ENCODE results near the gene IL24. TPM values are rescaled to one million over a fixed set of nuclear protein-coding genes. Genes with fewer than 3 reads are reported as not detected.
A peak's percentile ranks its signal among the peaks of the same experiment; 100 is the strongest.

The IL24 gene
- total and polyA plus RNA-seq, 12 donors = not detected

- H3K4me3 ChIP-seq = no peak overlapping the region
- H3K27ac ChIP-seq = no peak overlapping the region
- no peaks in the 10 kb centered on the region for H3K36me3 ChIP-seq (replicated peaks in 1 of 2)
- H3K27me3 ChIP-seq = peaks cover 3% of the 10 kb centered on the region
- no peaks in the 10 kb centered on the region for H3K4me1 ChIP-seq (replicated peaks in 1 of 2)
- WGBS, 4 donors = 75 to 82% (median 76%) methylated on average over 3 of the region's 3 CpGs
- H3K9me3 ChIP-seq (replicated peaks in 1 of 3) = peaks cover 0 to 6% (median 0%) of the 10 kb centered on the region in 3 donors
- TF ChIP-seq POLR2A (IDR thresholded peaks at IDR 0.05) (no peak), CTCF (IDR thresholded peaks at IDR 0.05) (no peak)
- no peak for DNase-seq
- intact Hi-C loops (cut with DNase I) = no loop called here
Observed at GRCh38 chr1:206854401-206855129, 42.7 kb upstream of the IL24 start.

- Histone ChIP-seq H3K4me1 (replicated peaks in 1 of 2) (no peaks in the 10 kb centered on the region), H3K9me3 (replicated peaks in 1 of 3) (peaks cover 0 to 6% (median 0%) of the 10 kb centered on the region in 3 donors), H3K4me3 (no peak overlapping the region), H3K36me3 (replicated peaks in 1 of 2) (no peaks in the 10 kb centered on the region), H3K27me3 (no peaks in the 10 kb centered on the region), H3K27ac (no peak overlapping the region)
- TF ChIP-seq POLR2A (IDR thresholded peaks at IDR 0.05) (no peak), CTCF (IDR thresholded peaks at IDR 0.05) (no peak)
- WGBS, 4 donors = 66 to 83% (median 73%) methylated on average over 2 of the region's 2 CpGs
- intact Hi-C loops (cut with DNase I) = no loop called here
- no peak for DNase-seq
Observed at GRCh38 chr1:206855859-206856258, 41.4 kb upstream of the IL24 start.

- 72 to 85% (median 78%) methylated on average over 5 of the region's 5 CpGs for WGBS, 4 donors
- H3K4me3 ChIP-seq = no peak overlapping the region
- no peak for DNase-seq
- no peaks in the 10 kb centered on the region for H3K27me3 ChIP-seq
- no peak overlapping the region for H3K27ac ChIP-seq
- H3K36me3 ChIP-seq (replicated peaks in 1 of 2) = no peaks in the 10 kb centered on the region
- H3K4me1 ChIP-seq (replicated peaks in 1 of 2) = no peaks in the 10 kb centered on the region
- TF ChIP-seq POLR2A (IDR thresholded peaks at IDR 0.05) (no peak), CTCF (IDR thresholded peaks at IDR 0.05) (no peak)
- intact Hi-C loops (cut with DNase I) = no loop called here
- peaks cover 0 to 6% (median 0%) of the 10 kb centered on the region in 3 donors for H3K9me3 ChIP-seq (replicated peaks in 1 of 3)
Observed at GRCh38 chr1:206856674-206857464, 40.4 kb upstream of the IL24 start.

GRCh38 chr1:206859082-206859521 is 38.1 kb upstream of the IL24 start:
- TF ChIP-seq POLR2A (IDR thresholded peaks at IDR 0.05) (no peak), CTCF (IDR thresholded peaks at IDR 0.05) (no peak)
- Histone ChIP-seq H3K27me3 (no peaks in the 10 kb centered on the region), H3K27ac (no peak overlapping the region), H3K4me1 (replicated peaks in 1 of 2) (no peaks in the 10 kb centered on the region), H3K9me3 (replicated peaks in 1 of 3) (no peaks in the 10 kb centered on the region), H3K4me3 (no peak overlapping the region), H3K36me3 (replicated peaks in 1 of 2) (no peaks in the 10 kb centered on the region)
- peak in 1 of 7 donors; percentile 32 for DNase-seq
- intact Hi-C loops (cut with DNase I) = no loop called here
- 52 to 69% (median 58%) methylated on average over 4 to 5 of the region's 5 CpGs for WGBS, 4 donors
